GM18508 (cell line): ENCODE measurements around the gene ZBTB44.
"Not testable (repeated sequence)": the region's sequence is repeated elsewhere in the genome, so short reads cannot be mapped to it uniquely, and the experiment has no call there.

Source experiments
- ATAC-seq: cut with Tn5 transposase; IDR thresholded peaks from one replicate; pipeline ENCODE4 v1.9.1; 2021; ENCODE audit warnings: moderate number of reproducible peaks; ENCODE audit not compliant: insufficient read depth, unreplicated experiment

ZBTB44 gene

GRCh38 chr11:130202009-130202817 is 112.5 kb downstream of the ZBTB44 start:
- ATAC-seq, result no peak

DNA sequence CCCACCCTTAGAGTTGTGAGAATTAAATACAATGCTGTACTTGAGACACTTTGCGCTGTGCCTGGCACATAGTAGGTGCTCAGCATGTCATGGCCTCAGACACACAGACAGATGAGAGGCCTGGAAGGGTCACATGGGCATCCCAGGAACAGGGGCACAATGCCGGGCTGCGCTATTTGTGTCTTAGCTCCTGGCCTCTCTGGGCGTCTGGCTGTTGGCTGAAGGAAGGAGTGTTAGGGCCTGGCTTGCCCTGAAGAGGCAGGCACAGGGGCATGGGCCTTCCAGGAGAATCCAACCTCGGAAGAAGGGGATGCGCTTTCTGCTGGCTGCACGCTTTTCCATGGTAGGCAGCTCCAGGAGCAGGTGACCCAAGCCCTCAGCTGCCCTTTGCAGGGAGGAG is 113.7 kb downstream of the ZBTB44 start:
- no peak for ATAC-seq

DNA sequence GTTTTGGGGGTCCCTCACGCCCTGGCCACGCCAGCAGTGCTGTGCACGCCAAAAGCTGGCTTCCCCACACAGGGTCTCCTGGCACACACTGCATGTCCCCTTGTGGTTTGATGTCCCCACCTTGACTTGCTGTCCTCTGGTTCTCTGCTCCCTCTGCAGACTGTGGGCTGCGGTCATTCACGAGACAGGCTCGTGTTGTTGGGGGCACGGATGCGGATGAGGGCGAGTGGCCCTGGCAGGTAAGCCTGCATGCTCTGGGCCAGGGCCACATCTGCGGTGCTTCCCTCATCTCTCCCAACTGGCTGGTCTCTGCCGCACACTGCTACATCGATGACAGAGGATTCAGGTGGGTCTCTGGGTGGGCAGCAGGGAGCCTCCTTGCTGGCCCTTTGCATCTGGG is 114.9 kb downstream of the ZBTB44 start:
- no peak for ATAC-seq

GRCh38 chr11:130198964-130199363 is 115.8 kb downstream of the ZBTB44 start:
- no peak for ATAC-seq

DNA sequence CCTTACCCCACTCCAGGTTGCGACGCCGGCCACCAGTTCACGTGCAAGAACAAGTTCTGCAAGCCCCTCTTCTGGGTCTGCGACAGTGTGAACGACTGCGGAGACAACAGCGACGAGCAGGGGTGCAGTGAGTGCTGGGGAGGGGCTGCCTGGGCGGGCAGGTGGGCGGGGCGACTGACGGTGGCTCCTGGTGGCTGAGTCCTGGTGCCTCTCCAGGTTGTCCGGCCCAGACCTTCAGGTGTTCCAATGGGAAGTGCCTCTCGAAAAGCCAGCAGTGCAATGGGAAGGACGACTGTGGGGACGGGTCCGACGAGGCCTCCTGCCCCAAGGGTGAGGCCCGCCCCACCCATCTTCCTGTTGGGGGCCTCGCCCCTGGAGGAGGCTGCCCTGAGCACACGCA is 116.4 kb downstream of the ZBTB44 start:
- no peak for ATAC-seq

- no peak for ATAC-seq
Observed at GRCh38 chr11:130197386-130198035, 117.2 kb downstream of the ZBTB44 start.

DNA sequence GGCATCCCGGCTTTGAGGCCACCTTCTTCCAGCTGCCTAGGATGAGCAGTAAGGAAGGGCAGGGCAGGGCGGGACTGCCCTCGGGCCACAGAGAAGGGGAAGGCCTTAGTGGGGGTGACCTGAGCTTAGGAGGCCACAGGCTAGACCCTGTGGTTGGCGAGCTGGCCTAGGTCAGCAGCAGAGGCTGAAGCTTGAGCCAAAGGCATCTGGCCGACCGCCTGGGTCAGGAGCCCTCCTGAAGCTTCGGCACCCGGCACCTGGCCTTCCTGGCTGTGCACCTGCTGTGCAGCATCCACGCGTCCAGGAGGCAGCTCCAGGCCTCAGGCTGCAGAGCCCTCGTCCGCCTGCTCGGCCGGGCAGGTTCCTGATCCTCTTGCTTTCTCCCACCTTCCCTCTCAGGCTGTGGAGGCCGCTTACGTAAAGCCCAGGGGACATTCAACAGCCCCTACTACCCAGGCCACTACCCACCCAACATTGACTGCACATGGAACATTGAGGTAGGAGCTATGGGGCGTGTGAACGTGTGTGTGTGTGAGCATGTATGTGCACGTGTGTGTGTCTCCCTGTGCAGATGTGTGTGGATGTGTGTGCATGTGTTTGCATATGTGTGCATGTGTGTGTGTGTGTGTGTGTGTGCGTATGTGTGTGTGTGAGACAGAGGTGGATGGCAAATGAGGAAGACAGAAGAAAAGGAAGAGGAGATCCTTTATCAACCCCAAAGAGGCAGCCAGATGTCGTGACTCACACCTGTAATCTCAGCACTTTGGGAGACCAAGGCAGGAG is 120.3 kb downstream of the ZBTB44 start:
- ATAC-seq, result no peak

DNA sequence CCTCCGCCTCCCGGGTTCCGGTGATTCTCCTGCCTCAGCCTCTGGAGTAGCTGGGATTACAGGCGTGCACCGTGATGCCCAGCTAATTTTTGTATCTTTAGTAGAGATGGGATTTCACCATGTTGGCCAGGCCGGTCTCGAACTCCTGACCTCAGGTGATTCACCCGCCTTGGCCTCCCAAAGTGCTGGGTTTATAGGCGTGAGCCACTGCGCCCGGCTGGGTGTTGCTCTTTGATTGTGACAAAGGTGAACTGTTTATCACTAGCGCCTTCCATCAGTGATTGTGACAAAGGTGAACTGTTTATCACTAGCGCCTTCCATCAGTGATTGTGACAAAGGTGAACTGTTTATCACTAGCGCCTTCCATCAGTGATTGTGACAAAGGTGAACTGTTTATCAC is 121.2 kb downstream of the ZBTB44 start:
- ATAC-seq, result not testable (repeated sequence)

- ATAC-seq, result no peak
Observed at GRCh38 chr11:130192845-130193267, 121.9 kb downstream of the ZBTB44 start.

DNA sequence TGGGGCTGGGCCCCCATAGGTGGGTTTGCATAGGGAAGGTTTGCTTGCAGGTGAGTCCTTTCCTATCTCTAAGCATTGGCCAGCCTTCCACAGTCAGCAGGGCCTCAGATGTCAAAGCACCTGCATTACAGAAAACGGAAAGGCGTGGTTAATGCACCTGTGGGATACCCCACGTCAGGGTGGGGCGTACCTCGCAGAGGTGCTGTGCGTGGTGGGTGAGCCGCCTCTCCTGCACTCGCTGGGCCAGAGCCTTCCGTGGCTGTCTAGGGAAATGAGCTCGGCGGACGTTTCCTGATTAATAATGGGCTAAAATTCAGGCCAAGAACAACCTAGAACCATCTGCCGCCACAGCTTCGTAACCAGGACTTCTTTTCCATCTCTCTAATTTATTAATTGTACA is 122.8 kb downstream of the ZBTB44 start:
- no peak for ATAC-seq

- no peak for ATAC-seq
Observed at GRCh38 chr11:130190371-130190881, 124.3 kb downstream of the ZBTB44 start.

GRCh38 chr11:130189492-130190210 is 125.1 kb downstream of the ZBTB44 start:
- ATAC-seq, result no peak

DNA sequence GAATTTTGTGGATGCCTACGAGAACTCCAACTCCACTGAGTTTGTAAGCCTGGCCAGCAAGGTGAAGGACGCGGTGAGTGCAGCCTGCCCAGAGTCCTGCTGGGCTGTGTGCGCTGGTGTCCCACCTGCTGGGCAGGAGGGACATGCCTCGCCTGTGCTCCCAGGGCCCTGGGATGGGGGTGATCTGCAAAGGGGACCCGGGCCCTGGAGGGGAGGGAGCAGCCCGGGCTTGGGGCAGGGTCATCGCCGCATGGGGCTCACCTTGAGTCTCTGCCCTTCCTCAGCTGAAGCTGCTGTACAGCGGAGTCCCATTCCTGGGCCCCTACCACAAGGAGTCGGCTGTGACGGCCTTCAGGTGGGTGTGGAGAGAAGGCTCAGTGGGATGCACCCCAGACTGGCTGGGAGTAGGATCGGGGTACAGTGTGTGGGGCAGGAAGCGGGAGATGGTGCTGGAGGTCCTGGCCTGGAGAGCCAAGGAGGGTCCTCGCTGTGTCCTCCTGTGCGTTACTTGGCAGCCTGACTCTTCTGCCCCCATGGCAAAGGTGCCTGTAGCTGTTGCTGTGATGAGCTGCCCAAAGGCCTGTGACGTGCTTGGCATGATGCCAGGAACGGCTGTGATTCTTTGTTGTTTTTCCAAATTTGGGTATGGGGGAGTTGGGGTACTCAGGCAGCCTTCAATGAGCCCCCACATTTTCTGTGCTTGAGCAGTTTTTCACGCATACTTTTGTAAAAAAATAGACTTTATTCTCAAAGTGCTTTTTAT is 126.0 kb downstream of the ZBTB44 start:
- no peak for ATAC-seq

GRCh38 chr11:130188047-130188446 is 126.7 kb downstream of the ZBTB44 start:
- no peak for ATAC-seq

DNA sequence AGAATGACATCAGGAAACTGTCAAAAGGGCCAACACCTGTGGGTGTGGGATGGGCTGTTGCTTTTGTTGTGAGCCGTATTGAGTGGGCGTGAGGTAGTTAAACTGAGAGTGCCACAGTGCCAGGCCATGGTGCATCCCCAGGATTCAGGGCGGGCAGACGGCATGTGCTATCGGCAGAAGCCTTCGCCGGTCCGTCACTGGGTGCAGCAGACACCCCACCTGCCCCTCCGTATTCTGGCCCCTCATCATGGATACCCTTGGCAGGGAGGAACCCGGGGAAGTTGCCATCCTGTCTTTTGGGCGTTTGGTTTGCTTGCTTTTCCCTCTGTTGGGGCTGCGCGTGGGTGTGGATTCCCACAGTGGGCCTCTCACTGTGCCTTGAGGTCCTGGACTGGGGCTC is 127.6 kb downstream of the ZBTB44 start:
- ATAC-seq, result no peak

- no peak for ATAC-seq
Observed at GRCh38 chr11:130183878-130184610, 130.7 kb downstream of the ZBTB44 start.

DNA sequence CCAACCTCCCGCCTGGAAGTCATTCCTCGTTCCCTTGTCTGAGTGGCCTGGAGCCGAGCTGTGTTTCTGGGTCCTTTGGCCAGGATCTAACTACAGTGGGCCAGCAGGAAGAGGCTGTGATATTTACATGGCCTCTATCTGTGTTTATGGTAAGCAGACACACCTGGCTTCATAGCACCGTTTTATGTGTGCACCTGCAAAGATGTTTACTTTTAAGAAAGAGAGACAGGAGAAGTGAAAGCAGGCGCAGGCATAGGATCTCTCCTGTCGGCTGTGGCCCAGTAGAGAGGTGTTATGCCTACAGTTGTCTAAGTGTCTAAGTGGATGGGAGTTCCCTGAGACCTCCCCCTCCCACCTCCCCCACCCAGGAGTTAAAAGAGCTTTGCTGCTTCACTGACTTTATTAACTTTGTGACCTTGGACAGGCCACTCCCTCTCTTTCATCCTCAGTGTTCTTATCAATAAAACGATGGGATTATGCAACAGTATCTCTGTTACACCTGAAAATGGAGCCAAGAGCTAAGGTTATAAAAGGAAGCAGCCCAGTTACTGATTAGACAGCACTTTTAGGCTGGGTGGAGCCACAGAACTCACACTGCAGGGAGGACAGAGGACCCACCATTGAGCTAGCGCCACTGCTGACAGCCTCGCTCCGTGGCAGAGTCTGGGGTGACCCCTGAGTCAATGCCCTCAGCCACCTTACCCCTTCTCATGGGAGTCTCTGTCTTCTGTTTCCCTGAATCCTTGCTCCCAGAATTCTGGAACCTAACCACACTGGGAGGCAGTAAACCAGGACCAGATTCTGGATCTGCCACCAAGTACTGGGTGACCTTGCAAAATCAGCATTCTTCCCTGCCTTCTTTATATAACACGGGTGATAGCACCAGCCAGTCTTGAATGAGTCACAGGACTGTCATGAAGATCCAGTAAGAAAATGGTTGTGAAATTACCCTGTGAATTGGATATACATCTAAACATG is 133.1 kb downstream of the ZBTB44 start:
- no peak for ATAC-seq

GRCh38 chr11:130180896-130181294 is 133.8 kb downstream of the ZBTB44 start:
- ATAC-seq, result no peak
